Lung (tissue), 12 donors: ENCODE measurements around the gene RPS6KL1. TPM values are rescaled to one million over a fixed set of nuclear protein-coding genes. Genes with fewer than 3 reads are reported as not detected.

Source experiments
- ATAC-seq: fragments of 200-7000 bp; cut with Tn5 transposase; one replicate; pipeline ENCODE4 v1.9.1; 2020; ENCODE audit warnings: moderate number of reproducible peaks; ENCODE audit not compliant: insufficient read depth, low FRiP score
- DNase-seq, 3 donors: peaks; one replicate each; pipeline ENCODE4 v3.0.0-alpha.2; 2013 to 2017
- H3K27ac ChIP-seq, 2 donors: one replicate each; pipeline ENCODE4 v1.5.1; 2013; ENCODE audit warnings: mild to moderate bottlenecking in 2 of 2, moderate library complexity in 2 of 2, control low read depth in 1 of 2, inconsistent platforms in 1 of 2, low read depth in 1 of 2, low read length in 1 of 2
- H3K27me3 ChIP-seq, 3 donors: one replicate each; pipeline ENCODE4 v1.5.1; 2013; ENCODE audit warnings: low read length in 2 of 3; ENCODE audit not compliant: control insufficient read depth in 3 of 3, insufficient read depth in 3 of 3
- H3K36me3 ChIP-seq, 4 donors: one replicate each; pipeline ENCODE4 v1.5.1; 2013; ENCODE audit warnings: low read length in 4 of 4, mild to moderate bottlenecking in 1 of 4, moderate library complexity in 1 of 4; ENCODE audit not compliant: control insufficient read depth in 4 of 4, insufficient read depth in 4 of 4
- H3K4me1 ChIP-seq, 5 donors: one replicate each; pipeline ENCODE4 v1.5.1; 2013; ENCODE audit warnings: low read length in 5 of 5, mild to moderate bottlenecking in 2 of 5, moderate library complexity in 1 of 5; ENCODE audit not compliant: control insufficient read depth in 5 of 5, insufficient read depth in 5 of 5
- H3K4me3 ChIP-seq: one replicate; pipeline ENCODE4 v1.5.1; 2013; ENCODE audit warnings: mild to moderate bottlenecking, control low read depth, moderate library complexity
- H3K9ac ChIP-seq, 2 donors: one replicate each; pipeline ENCODE4 v1.5.1; 2013; ENCODE audit warnings: low read length in 2 of 2, control low read depth in 1 of 2; ENCODE audit not compliant: insufficient read depth in 1 of 2
- H3K9me3 ChIP-seq, 4 donors: one replicate each; pipeline ENCODE4 v1.5.1; 2013; ENCODE audit warnings: low read length in 3 of 4, mild to moderate bottlenecking in 1 of 4, moderate library complexity in 1 of 4; ENCODE audit not compliant: control insufficient read depth in 4 of 4, insufficient read depth in 3 of 4
- WGBS, 2 donors: extraction: QIAGEN DNeasy Blood & Tissue Kit; methylation state at CpG; one replicate each; pipeline ENCODE4 v1.1.7; 2013; 5-methylcytosine and 5-hydroxymethylcytosine counted together
- polyA plus RNA-seq, 2 donors: library from polyadenylated mRNA; stranded (reverse); fragments of 200-250 nt; gene quantifications; one replicate each; pipeline ENCODE4 v1.2.1, GENCODE V29; 2013
- total RNA-seq, 2 donors: library from RNA; depleted of rRNA in 1 of 2; stranded (reverse); fragments of >200 nt in 1 of 2; gene quantifications; one replicate each; pipeline ENCODE4 v1.2.1, GENCODE V29; 2014 to 2021
- TF ChIP-seq, protein P1 (sequence below): IDR thresholded peaks from 2 replicates; pipeline ENCODE4 v1.5.1; 2012; ENCODE audit warnings: mild to moderate bottlenecking; ENCODE audit errors: control extremely low read depth, extremely low read depth
- donor health status: control.
- donor health status: control.
- donor health status: Bipolar disorder and iron deficiency.
- donor health status: healthy.
- donor health status: DM: yes; HTN: yes; CAD: no.

RPS6KL1 gene
- total and polyA plus RNA-seq, 4 donors, result 2.2 to 13.0 (median 4.3) TPM

GRCh38 chr14:74898694-74899093, 24.4 kb downstream of the RPS6KL1 start:
- Histone ChIP-seq H3K4me3 (no peak overlapping the region), H3K27me3 (no peaks in the 10 kb centered on the region), H3K9ac (no peak overlapping the region), H3K36me3 (peaks cover 56 to 77% (median 72%) of the 10 kb centered on the region in 4 donors), H3K9me3 (peaks cover 0 to 1% (median 0%) of the 10 kb centered on the region in 4 donors), H3K4me1 (peaks cover 0 to 5% (median 0%) of the 10 kb centered on the region in 5 donors), H3K27ac (no peak overlapping the region)
- DNase-seq (no peak), ATAC-seq (no peak)
- TF ChIP-seq, protein P1, sequence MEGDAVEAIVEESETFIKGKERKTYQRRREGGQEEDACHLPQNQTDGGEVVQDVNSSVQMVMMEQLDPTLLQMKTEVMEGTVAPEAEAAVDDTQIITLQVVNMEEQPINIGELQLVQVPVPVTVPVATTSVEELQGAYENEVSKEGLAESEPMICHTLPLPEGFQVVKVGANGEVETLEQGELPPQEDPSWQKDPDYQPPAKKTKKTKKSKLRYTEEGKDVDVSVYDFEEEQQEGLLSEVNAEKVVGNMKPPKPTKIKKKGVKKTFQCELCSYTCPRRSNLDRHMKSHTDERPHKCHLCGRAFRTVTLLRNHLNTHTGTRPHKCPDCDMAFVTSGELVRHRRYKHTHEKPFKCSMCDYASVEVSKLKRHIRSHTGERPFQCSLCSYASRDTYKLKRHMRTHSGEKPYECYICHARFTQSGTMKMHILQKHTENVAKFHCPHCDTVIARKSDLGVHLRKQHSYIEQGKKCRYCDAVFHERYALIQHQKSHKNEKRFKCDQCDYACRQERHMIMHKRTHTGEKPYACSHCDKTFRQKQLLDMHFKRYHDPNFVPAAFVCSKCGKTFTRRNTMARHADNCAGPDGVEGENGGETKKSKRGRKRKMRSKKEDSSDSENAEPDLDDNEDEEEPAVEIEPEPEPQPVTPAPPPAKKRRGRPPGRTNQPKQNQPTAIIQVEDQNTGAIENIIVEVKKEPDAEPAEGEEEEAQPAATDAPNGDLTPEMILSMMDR, result no peak
- WGBS, 2 donors, result 82 to 86% methylated on average over 5 of the region's 5 CpGs

DNA sequence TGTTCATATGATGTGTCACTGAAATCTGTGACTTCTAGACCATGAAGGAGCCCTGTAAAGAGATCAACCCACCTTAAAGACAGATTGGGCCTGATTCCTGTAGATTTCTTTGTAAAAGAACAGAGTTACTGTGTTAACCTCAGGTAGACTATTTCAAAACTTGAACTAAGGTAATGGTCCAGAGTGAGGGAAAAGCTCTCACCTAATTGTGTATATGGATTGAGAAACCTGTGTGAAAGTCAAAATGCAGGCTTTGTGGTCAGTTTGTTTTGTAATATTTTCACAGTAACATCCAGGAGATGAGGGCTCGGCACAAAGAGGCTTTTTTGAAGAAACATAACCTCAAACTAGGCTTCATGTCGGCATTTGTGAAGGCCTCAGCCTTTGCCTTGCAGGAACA, 25.0 kb downstream of the RPS6KL1 start:
- Histone ChIP-seq H3K27me3 (no peaks in the 10 kb centered on the region), H3K9me3 (peaks cover 0 to 1% (median 0%) of the 10 kb centered on the region in 4 donors), H3K4me1 (peaks cover 0 to 5% (median 0%) of the 10 kb centered on the region in 5 donors), H3K36me3 (peaks cover 58 to 79% (median 77%) of the 10 kb centered on the region in 4 donors), H3K4me3 (no peak overlapping the region), H3K27ac (no peak overlapping the region), H3K9ac (no peak overlapping the region)
- WGBS, 2 donors, result 57 to 81% methylated on average over 2 of the region's 2 CpGs
- TF ChIP-seq, protein P1, result no peak
- no peak for ATAC-seq
- DNase-seq, result no peak

DNA sequence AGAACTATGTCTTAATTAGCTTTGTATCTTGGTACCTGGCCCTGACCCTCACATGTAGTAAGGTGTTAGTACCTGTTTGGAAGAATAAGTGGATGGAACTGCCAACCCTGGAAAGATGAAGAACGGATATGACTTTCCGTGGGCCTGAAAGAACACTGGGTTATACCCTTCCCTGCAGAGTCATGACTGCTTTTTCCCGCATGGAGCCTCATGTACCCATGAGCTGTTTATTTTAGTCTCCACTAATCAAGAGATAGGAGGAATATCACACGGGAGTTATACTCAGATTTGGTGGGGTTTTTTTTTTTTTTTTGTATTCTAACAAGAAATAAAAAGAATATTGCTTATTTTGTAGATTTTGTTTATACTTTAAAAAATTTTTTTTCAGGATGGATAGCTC, 25.4 kb downstream of the RPS6KL1 start:
- 87% methylated on average over 4 of the region's 4 CpGs for WGBS, 2 donors
- H3K4me1 ChIP-seq, result peaks cover 0 to 5% (median 0%) of the 10 kb centered on the region in 5 donors
- H3K4me3 ChIP-seq, result no peak overlapping the region
- TF ChIP-seq, protein P1, result no peak
- peaks cover 58 to 82% (median 78%) of the 10 kb centered on the region in 4 donors for H3K36me3 ChIP-seq
- ATAC-seq (no peak), DNase-seq (no peak)
- no peak overlapping the region for H3K9ac ChIP-seq
- H3K27ac ChIP-seq, result no peak overlapping the region
- no peaks in the 10 kb centered on the region for H3K27me3 ChIP-seq
- H3K9me3 ChIP-seq, result no peaks in the 10 kb centered on the region

DNA sequence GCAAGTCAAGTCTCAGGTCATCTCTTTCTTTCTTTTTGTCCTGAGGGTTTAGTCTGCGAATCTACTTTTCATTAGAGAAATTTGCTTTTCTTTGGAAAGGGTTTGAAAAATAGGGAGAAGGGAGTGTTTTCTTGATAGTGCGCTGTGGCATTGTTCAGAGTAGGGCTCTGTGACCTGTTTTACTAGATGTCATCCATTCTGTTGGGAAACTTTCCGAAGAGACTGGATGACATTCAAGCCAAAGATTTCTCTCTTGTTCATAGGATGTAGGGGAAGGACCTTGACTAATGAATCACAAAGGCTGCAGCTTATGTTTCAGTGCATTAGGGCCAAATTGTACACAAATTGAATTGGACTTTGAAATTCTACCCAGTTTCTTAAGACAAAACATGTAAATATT, 26.7 kb downstream of the RPS6KL1 start:
- H3K27ac ChIP-seq, result no peak overlapping the region
- H3K4me1 ChIP-seq, result peaks cover 0 to 5% (median 0%) of the 10 kb centered on the region in 5 donors
- DNase-seq (no peak), ATAC-seq (no peak)
- H3K9ac ChIP-seq, result no peak overlapping the region
- TF ChIP-seq, protein P1, result no peak
- no peaks in the 10 kb centered on the region for H3K27me3 ChIP-seq
- H3K9me3 ChIP-seq, result no peaks in the 10 kb centered on the region
- peaks cover 50 to 79% (median 71%) of the 10 kb centered on the region in 4 donors for H3K36me3 ChIP-seq
- H3K4me3 ChIP-seq, result no peak overlapping the region
- WGBS, 2 donors, result 92 to 94% methylated on average over 3 of the region's 3 CpGs
